ENCODE measurements around the gene INSC.
A peak's percentile ranks its signal among the peaks of the same experiment; 100 is the strongest.

Gene INSC

DNA sequence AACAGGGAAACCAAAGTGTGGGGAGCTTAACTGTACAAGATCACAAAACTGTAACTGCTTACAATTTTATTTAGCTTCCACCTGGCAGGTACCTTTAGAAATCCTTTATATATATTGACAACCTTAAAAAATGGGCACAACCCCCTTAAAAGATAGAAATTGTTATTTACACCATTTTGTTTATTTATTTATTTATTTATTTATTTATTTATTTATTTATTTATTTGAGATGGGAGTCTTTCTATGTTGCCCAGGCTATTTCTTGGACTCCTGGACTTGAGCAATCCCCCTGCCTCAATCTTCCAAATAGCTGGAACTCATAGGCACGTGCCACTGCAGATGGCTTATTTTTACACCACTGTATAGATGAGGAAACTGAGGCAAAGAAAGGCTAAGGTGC lies 74.5 kb downstream of the INSC start:
- no peak for DNase-seq (ENCODE audit: low read depth)

DNA sequence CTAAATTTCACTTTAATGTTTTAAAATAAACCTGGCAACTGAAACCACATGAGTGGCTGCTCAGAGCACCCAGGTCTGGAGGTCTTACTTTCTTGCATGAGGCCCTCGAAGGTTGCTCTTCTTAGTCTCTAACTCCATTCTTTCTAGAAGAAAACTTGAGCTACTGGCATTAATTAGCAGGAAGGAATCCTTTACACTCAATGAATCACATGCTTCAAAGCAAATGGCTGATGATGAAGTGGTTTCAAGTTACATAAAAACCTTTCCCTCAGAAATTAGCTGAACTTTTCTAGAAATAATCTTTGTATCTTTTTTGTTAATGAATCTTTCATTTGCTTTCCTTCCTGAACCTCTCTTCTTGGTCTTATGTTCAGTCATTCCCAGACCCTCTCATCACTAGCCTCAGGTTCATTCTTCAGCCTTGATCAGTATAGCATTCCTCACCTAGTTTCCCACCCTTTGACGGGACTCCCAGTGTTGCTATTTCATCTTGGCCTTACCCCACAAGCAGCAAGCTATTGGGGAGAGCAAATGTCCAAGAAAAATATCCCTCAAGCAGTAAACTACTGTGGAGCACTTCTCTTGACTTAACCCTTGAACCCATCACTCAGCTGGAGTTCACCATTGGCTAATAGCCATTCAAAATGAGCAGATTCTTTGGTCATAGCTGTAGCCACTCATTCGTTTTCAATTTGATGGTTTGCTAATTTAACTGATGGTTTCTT lies 75.1 kb downstream of the INSC start:
- no peak for DNase-seq (ENCODE audit: low read depth)

DNA sequence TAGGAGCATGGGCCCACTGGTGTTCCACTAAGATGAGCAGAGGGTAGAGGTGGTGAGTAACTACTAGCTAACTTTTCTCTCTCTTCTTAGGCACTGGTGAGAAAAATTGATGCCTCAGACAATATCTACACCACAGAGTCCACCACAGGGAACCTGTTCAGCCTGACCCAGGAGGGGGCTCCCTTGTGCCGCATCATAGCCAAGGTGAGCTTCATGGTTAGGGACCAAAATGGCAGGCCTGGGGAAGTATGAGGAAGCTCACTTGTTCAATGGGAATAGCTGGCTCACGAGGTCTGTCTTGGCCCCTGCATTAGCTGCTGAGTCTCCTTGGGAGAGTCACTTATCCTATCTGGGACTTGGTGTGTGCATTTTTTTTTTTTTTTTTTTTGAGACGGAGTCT lies 75.9 kb downstream of the INSC start:
- no peak for DNase-seq (ENCODE audit: low read depth)

DNA sequence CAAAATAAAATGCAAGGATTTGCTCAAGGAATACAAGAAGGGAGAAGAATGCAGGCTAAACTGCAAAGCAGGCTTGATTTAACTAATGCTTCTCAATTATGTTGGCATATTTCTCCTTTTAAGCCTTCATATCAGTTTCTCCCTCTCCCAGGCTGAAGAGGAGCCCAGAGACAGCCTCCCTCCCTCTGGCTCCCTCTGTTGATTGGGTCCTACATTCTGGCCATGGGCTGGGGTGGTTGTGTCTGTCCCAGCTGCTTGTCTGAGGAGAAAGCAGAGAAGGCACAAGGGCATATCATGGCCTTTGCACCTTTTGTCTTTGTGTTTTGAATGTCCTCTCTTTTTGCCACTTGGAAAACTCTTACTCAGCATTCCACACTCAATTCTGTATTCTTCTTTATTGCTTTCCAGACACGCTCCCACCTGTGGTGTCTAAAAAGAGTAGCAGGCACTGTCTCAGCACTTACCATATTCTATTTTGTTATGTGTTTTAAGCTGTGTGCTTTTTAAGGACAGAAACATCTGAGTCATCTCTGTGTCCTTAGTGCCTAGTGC lies 77.4 kb downstream of the INSC start:
- no peak for DNase-seq (ENCODE audit: low read depth)

DNA sequence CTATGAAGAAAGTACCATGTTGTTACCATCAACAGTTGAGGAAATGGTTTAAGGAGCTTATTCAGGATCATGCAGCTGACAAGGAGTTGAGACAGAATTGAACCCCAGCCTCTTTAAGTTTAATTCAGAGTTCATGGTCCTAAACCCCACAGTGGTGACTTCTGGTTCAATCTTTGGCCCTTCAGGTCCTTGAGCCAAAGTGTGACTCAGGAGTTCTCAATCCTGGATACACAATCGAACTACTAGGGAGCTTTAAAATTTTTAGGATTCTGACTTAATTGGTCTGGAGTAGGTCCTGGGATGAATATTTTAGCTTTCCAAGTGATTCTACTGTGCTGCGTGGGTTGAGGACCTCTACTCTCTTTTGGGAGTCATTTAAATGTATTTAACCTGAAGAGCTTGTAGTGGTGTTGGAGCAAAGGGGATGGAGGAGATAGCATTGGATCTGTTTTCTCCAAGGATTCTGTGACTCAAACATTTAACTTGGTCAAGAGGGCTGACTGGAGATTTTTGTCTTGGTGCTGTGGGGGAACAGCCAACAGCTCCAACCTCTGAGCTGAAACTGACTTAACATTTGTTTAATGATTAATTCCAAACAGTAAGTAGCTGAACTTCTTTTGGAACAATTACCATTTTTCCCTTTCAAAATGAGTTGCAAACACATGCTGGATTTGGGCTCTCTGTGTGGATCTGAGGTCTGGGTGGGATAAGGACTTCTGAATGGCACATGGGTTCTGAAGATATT lies 80.1 kb downstream of the INSC start:
- no peak for DNase-seq (ENCODE audit: low read depth)

DNA sequence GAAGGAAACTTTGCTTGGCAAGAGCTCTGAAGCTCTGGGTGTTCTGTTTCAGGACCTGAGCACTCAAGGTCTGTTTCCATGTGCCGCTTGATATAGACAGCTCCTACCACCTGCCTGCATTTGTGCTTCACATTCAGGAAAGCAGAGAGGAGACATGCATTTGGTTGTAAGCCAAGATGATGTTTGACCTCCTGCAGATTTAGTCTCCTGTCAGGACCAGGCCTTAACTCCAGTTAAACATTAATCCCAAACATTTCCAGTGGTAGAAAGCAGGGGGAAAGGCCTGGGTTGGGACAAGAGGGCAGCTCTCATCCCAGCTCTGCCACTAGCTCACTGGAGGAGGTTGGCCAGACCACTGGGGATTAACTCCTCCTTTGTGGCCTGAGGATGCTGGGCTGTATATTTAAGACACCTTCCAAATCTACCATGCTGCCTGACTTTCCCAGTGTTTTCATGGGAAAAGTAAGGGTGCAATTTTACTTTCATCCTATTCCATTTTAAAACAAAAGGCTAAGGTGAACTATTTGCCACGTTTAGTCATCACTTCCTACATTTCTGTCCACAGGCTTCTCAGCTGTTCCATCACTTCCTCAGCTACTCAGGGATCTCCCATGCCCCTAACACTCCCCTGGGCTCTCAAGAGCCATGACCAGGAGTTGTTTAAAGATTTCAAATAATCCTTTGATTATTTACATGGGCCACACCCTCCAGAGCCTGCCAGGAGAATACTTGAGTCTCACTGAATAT lies 80.9 kb downstream of the INSC start:
- no peak for DNase-seq (ENCODE audit: low read depth)

DNA sequence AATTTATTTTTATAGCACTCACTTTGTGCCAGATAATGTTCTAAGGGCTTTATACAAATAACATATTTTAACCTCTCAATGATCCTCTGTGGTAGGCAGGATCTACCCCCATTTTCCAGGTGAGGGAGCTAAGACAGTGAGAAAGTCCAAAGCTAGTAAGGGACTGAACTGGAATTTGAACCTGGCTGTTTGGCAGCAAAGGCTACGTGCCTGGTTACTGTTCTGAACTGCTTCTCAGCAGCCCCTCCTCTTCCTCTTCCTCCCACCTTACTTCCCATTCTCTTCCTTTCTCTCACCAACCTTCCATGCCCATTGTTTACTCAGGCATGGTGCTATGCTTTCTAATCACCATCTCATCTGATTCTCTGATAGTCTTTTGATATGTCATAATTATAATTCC lies 82.0 kb downstream of the INSC start:
- DNase-seq (ENCODE audit: low read depth): no peak

DNA sequence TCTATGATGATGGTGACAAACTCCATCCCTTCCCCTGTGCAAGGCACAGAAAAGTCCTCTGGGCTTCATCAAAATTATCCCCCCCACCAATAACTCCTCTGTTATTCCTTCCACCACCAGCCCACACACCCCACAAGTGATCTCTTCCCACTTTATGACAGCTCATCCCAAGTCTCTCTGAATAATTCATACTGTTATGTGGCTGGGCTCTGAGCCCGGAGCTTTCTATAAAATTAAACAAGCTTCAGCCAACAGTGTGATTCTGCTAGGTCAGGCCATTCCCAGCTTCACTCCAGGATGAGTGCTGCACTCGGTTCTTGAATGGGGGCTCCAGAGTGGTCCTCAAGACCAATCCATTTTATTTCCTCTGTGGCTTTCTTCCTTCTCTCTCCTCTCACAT lies 83.0 kb downstream of the INSC start:
- DNase-seq (ENCODE audit: low read depth): no peak

DNA sequence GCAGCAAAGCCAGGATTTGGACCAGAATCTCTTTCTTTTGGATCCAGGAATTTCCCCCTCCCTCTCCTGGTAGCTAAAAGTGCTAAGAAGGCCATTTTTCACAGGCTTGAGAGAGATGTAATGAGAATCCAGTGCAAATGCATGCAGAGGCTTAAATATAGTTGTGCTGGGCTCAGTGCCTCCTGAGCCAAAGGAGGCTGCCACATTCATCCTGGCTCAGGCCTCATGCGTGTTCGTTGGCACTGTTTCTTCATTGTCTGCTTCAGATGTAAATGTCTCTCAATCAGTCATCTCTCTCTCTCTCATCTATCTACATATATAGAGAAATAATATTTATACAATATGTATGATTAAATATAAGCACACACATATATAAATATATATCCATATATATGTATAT lies 83.6 kb downstream of the INSC start:
- no peak for DNase-seq (ENCODE audit: low read depth)

DNA sequence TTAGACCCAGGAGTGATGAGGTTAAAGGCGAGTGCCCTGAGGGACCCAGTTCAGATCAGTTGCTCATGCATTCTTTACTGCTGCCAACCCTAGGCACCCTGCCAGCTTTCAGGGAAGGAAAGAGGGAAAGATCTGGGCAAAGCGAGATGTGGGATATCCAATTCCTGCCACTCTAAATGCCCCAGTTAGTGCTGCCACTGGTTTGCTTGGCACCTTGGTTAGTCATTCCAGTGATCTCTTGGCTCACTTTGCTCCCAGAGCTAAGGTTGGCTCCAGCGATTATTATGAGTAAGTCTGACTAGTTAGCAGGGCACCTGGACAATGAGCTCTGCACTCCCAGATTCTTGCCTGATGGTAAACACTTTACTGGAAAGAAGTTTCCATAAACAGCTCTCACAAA lies 85.0 kb downstream of the INSC start:
- DNase-seq (ENCODE audit: low read depth): no peak

DNA sequence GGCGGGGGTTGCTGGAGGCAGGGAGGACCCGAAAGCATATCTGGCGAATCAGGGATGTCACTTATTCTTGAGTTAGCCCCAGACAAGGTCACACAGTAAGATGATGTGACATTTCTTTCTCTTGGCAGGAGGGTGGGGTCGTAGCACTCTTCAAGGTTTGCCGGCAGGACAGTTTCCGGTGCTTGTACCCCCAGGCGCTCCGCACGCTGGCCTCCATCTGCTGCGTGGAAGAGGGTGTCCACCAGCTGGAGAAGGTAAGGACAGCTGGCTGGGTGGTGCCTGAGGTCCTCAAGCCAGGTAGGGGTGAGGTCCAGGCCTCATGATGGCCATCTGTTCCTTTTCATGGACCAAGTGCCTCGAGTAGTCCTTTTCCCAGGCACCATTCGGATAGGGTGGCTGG lies 86.0 kb downstream of the INSC start:
- no peak for DNase-seq (ENCODE audit: low read depth)

DNA sequence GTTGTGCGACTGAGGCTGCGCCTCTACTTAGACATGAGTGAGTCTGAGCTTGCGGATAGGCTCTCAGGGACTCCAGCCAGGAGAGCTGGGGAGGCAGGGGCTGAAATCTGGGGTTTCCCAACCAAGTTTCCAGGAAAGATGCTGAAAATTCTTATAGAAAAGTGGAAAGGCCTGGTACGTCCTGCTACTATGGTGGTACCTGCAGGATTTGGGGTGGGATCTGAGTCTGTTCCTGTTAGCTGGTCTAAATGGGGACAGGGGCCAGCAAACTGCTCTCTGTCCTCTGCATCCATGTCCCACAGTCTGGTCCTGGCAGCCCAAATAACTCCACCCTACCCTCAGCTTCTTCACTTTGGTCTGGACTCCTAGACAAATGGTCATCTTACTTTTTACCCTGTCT lies 86.9 kb downstream of the INSC start:
- DNase-seq (ENCODE audit: low read depth): no peak

DNA sequence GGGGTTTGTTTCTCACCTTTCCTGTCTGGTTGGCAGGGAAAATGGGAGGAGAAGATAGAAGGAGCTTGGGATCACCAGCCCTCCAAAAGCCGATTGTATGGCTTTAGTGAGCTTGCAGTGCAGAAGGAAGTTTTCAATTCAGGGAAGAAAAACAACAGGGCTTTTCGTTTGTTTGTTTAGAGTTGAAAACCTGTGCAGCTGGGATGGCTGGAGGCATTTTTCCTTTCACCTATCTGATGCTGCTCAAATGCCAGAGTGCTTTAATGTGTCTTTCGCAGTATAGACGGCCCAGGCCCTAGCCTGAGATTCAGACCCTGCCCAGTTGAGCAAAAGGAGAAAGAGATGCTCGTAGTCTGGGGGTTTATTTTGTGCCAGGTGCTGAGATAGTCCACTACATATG lies 87.9 kb downstream of the INSC start:
- no peak for DNase-seq (ENCODE audit: low read depth)

DNA sequence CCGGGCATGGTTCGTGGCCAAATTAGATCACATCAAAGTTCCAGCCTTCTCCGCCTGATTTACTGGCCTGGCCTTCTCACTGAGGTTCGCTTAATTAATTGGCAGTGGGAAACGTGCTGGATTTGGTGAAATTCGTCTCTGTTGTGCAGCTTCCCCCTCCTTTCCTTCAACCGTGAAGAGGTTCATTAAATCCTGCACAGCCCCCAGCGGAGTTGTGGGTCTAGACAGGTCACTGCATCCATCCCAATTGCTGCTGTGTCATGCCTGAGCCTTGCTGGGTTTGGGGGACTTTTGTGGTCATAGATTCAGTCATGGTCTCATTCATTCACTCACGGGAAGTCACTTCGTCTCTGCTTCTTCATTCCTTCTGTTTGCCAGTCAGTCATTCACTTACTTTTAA lies 90.0 kb downstream of the INSC start:
- DNase-seq (ENCODE audit: low read depth): no peak

DNA sequence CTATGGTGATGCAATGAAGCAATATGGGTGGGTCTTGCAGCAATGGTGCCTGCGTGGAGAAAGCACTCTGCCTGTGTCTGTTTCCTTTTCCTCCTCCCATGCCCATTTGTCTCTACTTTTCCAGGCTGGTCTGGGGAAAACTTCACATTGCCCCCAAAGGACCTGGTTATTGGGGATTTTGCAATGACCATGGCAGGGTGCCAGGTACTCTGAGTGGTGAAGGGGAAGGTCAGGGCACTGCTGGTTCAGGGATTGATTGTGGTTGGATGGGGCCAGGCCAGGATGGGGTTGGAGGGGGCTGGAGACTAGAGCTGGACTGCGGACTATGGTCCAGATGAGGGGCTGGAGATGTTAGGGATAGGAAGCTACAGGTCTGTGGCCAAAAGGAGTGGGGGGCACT lies 92.1 kb downstream of the INSC start:
- DNase-seq (ENCODE audit: low read depth): no peak

DNA sequence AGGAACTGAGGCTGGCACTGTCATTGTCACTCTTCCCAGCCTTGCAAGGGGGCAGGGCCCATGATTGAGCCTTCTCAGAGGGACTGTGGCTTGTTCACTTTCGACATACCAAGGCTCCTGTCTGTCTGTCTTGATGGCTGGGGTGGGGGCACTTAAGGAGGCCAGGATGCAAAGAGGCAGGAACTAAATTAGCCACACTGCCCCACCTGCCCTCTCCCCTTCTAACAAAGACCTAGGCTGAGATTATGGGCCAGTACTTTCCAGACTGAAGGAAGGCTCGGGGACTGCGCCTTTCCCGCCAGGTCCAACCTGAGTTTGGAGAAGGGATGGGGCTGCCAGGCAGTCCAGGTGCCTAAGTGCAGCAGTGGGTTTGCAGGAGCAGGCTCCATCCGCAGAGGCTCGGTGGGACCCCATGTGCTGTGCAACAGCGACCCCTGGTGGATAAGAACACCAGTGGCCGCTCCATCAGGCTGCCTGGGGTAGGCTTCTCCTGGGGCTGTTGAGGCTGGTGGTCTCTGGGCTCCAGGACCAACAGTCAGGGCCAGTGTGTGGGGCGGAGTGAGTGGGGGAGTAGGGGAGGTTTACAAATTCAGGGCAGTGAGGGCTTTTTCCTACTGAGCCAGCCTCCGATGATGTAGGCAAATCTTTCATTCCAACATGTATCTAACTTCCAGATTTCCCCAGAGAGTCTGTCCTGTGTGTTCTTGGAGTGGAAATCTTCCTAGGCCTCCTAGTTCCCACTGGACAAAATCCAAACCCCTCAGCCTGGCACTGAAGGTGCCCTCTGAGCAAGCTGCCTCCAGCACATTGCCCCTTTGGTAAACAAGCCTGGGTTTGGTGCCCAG lies 93.9 kb downstream of the INSC start:
- peak; percentile 38 for DNase-seq (ENCODE audit: low read depth)

DNA sequence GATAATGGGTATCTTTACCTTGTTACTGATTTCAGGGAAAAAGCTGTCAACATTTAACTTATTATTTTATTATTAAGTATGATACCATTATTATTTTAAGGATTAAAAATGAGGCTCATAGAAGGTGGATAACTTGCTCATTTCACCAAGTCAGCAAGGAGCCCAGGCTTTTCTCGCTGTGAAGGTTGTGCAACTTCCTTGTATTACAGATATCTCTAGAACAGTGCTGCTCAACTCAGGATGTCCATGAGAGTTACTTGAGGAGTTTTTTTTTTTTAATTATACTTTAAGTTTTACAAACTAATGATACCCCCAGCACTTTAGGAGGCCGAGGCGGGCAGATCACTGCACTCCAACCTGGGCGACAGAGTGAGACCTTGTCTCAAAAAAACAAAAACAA lies 98.2 kb downstream of the INSC start:
- DNase-seq (ENCODE audit: low read depth): peak; percentile 27

DNA sequence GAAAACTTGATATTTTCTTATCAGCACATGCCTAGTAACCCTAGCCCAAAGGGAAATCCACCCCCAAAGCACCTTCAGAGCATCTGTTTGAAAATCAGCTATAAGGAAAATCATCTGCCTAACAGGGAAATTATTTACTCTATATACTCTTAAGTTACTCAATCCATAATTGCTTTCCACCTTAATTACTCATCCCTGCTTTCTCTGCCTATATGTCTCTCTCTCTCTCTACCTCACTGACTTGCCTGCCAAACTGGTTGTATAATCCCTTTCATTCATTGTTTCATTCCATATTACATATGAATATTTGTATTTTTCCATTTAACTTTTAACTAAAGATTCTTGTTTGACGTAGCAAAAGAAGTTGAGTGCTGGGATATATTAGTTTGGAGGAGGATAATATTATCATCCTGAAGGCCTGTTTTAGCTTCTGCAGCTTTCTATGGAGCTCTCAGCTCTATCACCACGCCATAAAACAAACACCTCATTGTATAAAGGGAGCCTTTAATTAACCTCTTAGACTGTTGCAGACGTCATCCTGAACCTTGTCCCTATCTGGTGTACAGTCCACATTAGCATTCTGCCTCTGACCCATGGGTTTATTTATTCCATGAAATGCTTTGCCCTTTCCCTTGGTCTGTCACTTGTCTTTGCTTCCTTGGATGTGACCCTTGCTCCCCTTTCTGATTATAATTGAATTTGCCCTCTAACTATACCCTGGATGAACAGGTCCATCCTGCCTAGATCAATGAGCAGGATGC lies 98.9 kb downstream of the INSC start:
- no peak for DNase-seq (ENCODE audit: low read depth)

DNA sequence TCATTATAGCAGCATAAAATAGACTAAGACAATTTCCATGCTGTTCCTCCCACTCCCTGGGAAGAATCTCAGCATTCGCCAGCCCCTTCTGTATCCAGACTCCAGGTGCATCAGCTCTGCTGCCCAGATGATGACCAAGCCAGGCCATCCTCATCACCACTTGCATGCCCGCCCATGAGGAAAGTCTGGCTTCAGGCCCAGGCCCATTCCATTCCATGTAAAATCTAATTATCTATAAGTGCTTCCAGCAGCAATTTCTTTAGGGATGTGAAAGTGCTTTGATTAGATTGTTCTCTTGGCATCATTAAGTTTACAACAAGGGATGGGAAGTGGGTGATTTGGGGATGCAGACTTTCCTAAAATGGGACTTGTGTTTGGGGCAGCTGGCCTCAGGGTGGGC lies 100.3 kb downstream of the INSC start:
- DNase-seq (ENCODE audit: low read depth): no peak

DNA sequence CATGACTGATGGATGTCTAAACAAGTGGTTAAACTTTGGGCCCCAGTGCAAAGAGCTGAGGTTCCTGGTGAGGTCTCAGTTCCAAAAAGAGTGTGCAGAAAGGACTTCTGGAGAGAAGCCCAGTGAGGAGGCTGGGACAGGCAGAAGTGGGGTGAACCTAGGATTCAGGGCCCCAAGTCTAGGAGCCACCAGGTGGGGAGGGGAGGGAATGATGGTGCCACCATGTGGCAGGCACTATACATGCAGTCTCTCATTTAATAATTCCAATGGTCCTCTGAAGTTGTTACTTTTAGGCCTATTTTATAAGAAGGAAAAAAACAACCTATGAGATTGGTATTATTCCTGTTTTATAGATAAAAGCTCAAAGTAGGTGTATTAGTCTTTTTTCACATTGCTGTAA lies 102.0 kb downstream of the INSC start:
- no peak for DNase-seq (ENCODE audit: low read depth)

DNA sequence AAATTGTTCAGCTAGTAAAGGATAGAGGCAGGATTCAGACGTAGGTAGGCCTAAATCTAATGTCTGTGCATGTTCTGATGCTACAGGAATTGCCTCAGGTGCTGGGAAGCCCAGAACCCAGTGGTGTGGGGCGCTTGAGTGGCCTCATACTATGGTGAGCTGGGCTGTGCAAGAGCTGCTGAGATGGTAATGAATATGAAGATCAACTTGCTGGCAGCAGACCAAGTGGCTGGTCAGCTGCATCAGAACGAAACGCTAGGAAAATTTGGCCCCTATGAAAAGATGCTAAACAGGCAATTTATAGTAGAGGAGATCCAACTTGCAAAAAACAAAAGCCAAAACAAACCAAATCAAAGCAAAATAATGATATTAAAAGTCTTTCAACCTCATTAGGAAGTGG lies 102.7 kb downstream of the INSC start:
- DNase-seq (ENCODE audit: low read depth): no peak

All from amniotic epithelial cell (primary cell).